ENCODE measurements around the gene MED9. TPM values are rescaled to one million over a fixed set of nuclear protein-coding genes. Genes with fewer than 3 reads are reported as not detected.

Gene MED9
- total RNA-seq, 2 experiments from 2014 or later, result 21.8 to 27.5 TPM

DNA sequence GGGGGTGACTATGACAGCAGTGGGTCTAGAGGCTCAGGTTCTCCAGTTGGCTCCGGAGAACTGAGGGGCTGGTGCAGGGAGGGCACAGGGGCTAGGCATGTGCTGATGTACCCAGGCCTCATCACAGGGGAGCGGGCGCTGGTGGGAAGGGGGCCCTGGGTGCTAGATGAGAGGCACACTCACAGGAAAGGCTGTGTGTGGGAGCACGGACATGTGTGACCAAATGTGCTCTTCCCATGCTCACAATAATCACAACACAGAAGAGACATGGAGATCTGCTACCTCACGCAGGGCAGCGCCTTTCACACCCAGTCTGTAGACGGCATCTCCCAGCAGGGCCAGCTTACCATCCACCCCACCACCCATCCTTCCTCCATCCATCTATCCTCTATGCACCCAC, 36.8 kb downstream of the MED9 start:
- TF ChIP-seq, protein P1, sequence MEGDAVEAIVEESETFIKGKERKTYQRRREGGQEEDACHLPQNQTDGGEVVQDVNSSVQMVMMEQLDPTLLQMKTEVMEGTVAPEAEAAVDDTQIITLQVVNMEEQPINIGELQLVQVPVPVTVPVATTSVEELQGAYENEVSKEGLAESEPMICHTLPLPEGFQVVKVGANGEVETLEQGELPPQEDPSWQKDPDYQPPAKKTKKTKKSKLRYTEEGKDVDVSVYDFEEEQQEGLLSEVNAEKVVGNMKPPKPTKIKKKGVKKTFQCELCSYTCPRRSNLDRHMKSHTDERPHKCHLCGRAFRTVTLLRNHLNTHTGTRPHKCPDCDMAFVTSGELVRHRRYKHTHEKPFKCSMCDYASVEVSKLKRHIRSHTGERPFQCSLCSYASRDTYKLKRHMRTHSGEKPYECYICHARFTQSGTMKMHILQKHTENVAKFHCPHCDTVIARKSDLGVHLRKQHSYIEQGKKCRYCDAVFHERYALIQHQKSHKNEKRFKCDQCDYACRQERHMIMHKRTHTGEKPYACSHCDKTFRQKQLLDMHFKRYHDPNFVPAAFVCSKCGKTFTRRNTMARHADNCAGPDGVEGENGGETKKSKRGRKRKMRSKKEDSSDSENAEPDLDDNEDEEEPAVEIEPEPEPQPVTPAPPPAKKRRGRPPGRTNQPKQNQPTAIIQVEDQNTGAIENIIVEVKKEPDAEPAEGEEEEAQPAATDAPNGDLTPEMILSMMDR (conservative IDR thresholded peaks at IDR 0.05; ENCODE audit: low read length), result no peak
- no peak for TF ChIP-seq EZH2phosphoT487 (IDR thresholded peaks at IDR 0.05; ENCODE audit: borderline replicate concordance, low read depth, low read length)
- Histone ChIP-seq H3K4me2 (ENCODE audit: low read length) (no peak overlapping the region), H3K79me2 (ENCODE audit: insufficient read depth, low read depth, low read length) (no peaks in the 10 kb centered on the region), H3K4me3 (ENCODE audit: low read depth, low read length, poor library complexity, severe bottlenecking) (no peak overlapping the region), H3K27ac (ENCODE audit: low read depth, low read length, poor library complexity, severe bottlenecking) (no peak overlapping the region), H2AFZ (ENCODE audit: low read length) (no peak overlapping the region), H3K4me1 (ENCODE audit: insufficient read depth, low read length, poor library complexity, severe bottlenecking) (no peaks in the 10 kb centered on the region), H3K36me3 (ENCODE audit: insufficient read depth, low read length) (no peaks in the 10 kb centered on the region), H3K9me2 (ENCODE audit: insufficient read depth, low read length) (no peaks in the 10 kb centered on the region), H3K9me3 (ENCODE audit: low read length) (no peaks in the 10 kb centered on the region), H4K20me1 (ENCODE audit: insufficient read depth, low read length) (no peaks in the 10 kb centered on the region)
- intact Hi-C loops (cut with micrococcal nuclease; ENCODE audit: unreplicated experiment), result no loop called here
- DNase-seq (ENCODE audit: low spot score), result no peak
- BruUV-seq (replicated peaks), result no TSS peak
- ChIA-PET CTCF (ENCODE audit: unreplicated experiment) (interaction anchor here (0.5 kb wide), 1 partner anchor 54 kb away, joined by 3 read pairs; no protein-coding TSS in a partner anchor), POLR2A (interaction anchor here (0.6 kb wide), 1 partner anchor 1365 kb away, joined by 4 read pairs; no protein-coding TSS in a partner anchor)

DNA sequence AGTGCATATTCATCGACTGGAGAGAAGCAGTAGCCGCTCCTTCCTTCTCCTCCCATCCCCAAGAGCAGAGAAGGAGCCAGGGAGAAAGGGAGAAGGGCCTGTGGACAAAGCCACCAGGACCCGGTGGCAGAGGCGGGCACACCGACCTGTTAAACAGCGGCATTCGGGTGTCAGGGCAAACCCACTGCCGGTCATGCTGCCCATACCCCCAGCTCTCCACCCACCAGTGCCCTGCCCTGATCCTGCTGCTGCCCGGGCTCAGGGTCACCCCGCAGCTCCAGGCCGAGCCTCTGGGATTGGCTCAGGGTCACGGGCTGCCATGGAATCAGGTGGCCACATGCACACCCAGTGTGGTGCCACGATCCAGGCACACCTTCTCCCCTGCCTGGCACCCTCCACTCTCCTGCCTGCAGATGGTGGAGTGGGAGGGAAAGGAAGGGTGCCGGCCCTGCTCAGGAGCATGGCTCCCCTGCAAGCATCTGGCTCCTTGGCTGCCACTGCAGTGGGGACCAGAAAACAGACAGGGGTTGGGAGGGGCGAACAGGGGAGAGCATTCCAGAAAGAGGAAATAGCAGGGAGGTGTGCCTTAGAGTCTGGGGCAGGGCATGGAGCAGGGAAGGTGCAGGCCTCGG, 37.7 kb downstream of the MED9 start:
- no peak for TF ChIP-seq EZH2phosphoT487 (IDR thresholded peaks at IDR 0.05; ENCODE audit: borderline replicate concordance, low read depth, low read length)
- no peaks in the 10 kb centered on the region for H3K4me1 ChIP-seq (ENCODE audit: insufficient read depth, low read length, poor library complexity, severe bottlenecking)
- no peaks in the 10 kb centered on the region for H3K79me2 ChIP-seq (ENCODE audit: insufficient read depth, low read depth, low read length)
- H3K9me2 ChIP-seq (ENCODE audit: insufficient read depth, low read length), result no peaks in the 10 kb centered on the region
- POLR2A ChIA-PET, result interaction anchor here (0.6 kb wide), 1 partner anchor 14 kb away, joined by 3 read pairs; no protein-coding TSS in a partner anchor
- no peaks in the 10 kb centered on the region for H3K36me3 ChIP-seq (ENCODE audit: insufficient read depth, low read length)
- H3K27ac ChIP-seq (ENCODE audit: low read depth, low read length, poor library complexity, severe bottlenecking), result no peak overlapping the region
- no peaks in the 10 kb centered on the region for H4K20me1 ChIP-seq (ENCODE audit: insufficient read depth, low read length)
- no peak overlapping the region for H3K4me2 ChIP-seq (ENCODE audit: low read length)
- H3K9me3 ChIP-seq (ENCODE audit: low read length), result no peaks in the 10 kb centered on the region
- BruUV-seq (replicated peaks), result no TSS peak
- intact Hi-C loops (cut with micrococcal nuclease; ENCODE audit: unreplicated experiment), result no loop called here
- H2AFZ ChIP-seq (ENCODE audit: low read length), result no peak overlapping the region
- H3K4me3 ChIP-seq (ENCODE audit: low read depth, low read length, poor library complexity, severe bottlenecking), result no peak overlapping the region
- CTCF ChIA-PET (ENCODE audit: unreplicated experiment), result no interaction called here
- no peak for DNase-seq (ENCODE audit: low spot score)

DNA sequence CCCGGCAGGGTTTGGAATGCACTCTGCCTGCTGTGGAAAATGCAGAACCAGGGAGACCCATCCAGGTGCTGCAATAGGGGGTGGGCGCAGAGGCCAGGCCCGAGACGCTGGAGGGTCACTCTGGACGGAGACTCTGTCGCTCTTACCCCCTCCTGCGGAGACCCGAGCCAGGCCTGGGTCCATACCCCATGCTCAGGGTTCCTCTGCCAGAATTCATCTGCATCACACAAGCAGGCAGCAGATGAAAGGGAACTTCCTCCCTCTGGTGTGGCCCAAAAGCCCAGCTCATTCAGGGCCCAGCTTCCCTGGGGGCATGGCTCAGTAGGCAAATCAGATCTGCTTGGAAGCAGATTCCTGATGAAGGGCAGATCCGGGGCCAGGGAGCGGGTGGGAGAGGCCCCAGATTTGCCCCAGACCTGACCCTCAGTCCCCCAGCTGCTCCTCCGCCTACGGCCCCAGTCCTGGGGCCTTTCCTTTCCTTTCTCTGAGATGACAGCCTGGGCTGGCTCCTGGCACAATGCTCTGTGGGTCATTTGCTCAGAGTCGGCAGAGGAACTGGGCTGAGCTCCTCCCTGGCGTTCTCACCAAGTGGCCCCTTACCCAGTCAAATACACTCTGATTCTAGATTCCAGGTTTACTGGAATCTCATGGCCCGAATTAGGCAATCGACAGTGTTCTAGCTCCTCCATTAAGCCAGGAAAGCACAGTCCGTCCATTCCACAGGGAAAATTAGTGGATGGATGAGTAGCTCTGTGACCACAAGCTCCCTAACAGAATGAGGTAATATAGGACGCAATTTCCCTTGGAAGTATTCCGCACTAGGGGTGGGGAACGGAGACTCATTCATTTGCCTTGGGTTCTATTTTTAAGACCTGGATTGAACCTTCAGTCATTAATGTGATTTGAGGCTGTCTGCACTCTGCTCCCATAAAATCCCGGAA, 38.5 kb downstream of the MED9 start:
- no peaks in the 10 kb centered on the region for H3K4me1 ChIP-seq (ENCODE audit: insufficient read depth, low read length, poor library complexity, severe bottlenecking)
- TF ChIP-seq, protein P1 (conservative IDR thresholded peaks at IDR 0.05; ENCODE audit: low read length), result no peak
- TF ChIP-seq EZH2phosphoT487 (IDR thresholded peaks at IDR 0.05; ENCODE audit: borderline replicate concordance, low read depth, low read length), result no peak
- H3K36me3 ChIP-seq (ENCODE audit: insufficient read depth, low read length), result no peaks in the 10 kb centered on the region
- H3K79me2 ChIP-seq (ENCODE audit: insufficient read depth, low read depth, low read length), result no peaks in the 10 kb centered on the region
- DNase-seq (ENCODE audit: low spot score), result no peak
- no peak overlapping the region for H3K27ac ChIP-seq (ENCODE audit: low read depth, low read length, poor library complexity, severe bottlenecking)
- BruUV-seq (replicated peaks), result no TSS peak
- no peaks in the 10 kb centered on the region for H3K9me3 ChIP-seq (ENCODE audit: low read length)
- no peaks in the 10 kb centered on the region for H4K20me1 ChIP-seq (ENCODE audit: insufficient read depth, low read length)
- intact Hi-C loops (cut with micrococcal nuclease; ENCODE audit: unreplicated experiment), result no loop called here
- no peaks in the 10 kb centered on the region for H3K9me2 ChIP-seq (ENCODE audit: insufficient read depth, low read length)
- no peak overlapping the region for H3K4me2 ChIP-seq (ENCODE audit: low read length)
- H2AFZ ChIP-seq (ENCODE audit: low read length), result no peak overlapping the region
- CTCF ChIA-PET (ENCODE audit: unreplicated experiment), result no interaction called here
- POLR2A ChIA-PET, result no interaction called here
- no peak overlapping the region for H3K4me3 ChIP-seq (ENCODE audit: low read depth, low read length, poor library complexity, severe bottlenecking)

Measured in OCI-LY7 (cell line).